DND-41 (cell line): ENCODE data around the gene ILRUN.
A peak's percentile ranks its signal among the peaks of the same experiment; 100 is the strongest.

Experiments used
- ATAC-seq: fragments of 200-7000 bp; cut with Tn5 transposase; 3 replicates; pipeline ENCODE4 v1.9.1; 2021; ENCODE audit warnings: low read depth; ENCODE audit not compliant: insufficient read depth
- DNase-seq: peaks from one replicate; pipeline ENCODE4 v3.0.0-alpha.2; 2020
- H2AFZ ChIP-seq: 2 replicates; pipeline ENCODE4 v1.6.0; 2012; ENCODE audit warnings: low read depth, low read length
- H3K27ac ChIP-seq: 2 replicates; pipeline ENCODE4 v1.5.1; 2012; ENCODE audit warnings: low read length, inconsistent platforms
- H3K27me3 ChIP-seq: fragments of 200-600 bp; sonication (generic); 2 replicates; pipeline ENCODE4 v1.6.0; 2012; ENCODE audit warnings: low read length, mild to moderate bottlenecking, inconsistent platforms; ENCODE audit not compliant: insufficient read depth, poor library complexity
- H3K36me3 ChIP-seq: 2 replicates; pipeline ENCODE4 v1.5.1; 2012; ENCODE audit warnings: low read length, inconsistent platforms; ENCODE audit not compliant: insufficient read depth
- H3K4me1 ChIP-seq: 2 replicates; pipeline ENCODE4 v1.5.1; 2012; ENCODE audit warnings: mild to moderate bottlenecking, low read length; ENCODE audit not compliant: insufficient read depth
- H3K4me2 ChIP-seq: 2 replicates; pipeline ENCODE4 v1.6.0; 2012; ENCODE audit warnings: mild to moderate bottlenecking, moderate library complexity, low read length, inconsistent platforms; ENCODE audit not compliant: insufficient read depth
- H3K4me3 ChIP-seq, 2 experiments: fragments of 200-600 bp in 1 of 2; shearing (Covaris generic) in 1 of 2; 2 replicates each; pipeline ENCODE4 v1.5.1; 2012 to 2016; ENCODE audit warnings: inconsistent platforms in 2 of 2, low read length in 2 of 2, mild to moderate bottlenecking in 2 of 2, low read depth in 1 of 2, moderate library complexity in 1 of 2
- H3K79me2 ChIP-seq: 2 replicates; pipeline ENCODE4 v1.6.0; 2012; ENCODE audit warnings: low read length, inconsistent platforms; ENCODE audit not compliant: insufficient read depth
- H3K9ac ChIP-seq: 2 replicates; pipeline ENCODE4 v1.6.0; 2012; ENCODE audit warnings: low read depth, mild to moderate bottlenecking, inconsistent platforms, low read length, moderate library complexity
- H3K9me3 ChIP-seq: 2 replicates; pipeline ENCODE4 v1.5.1; 2012; ENCODE audit warnings: low read length, moderate library complexity, mild to moderate bottlenecking, inconsistent platforms; ENCODE audit not compliant: insufficient read depth, severe bottlenecking
- H4K20me1 ChIP-seq: 2 replicates; pipeline ENCODE4 v1.6.0; 2012; ENCODE audit warnings: low read length; ENCODE audit not compliant: insufficient read depth
- CTCF ChIP-seq: IDR thresholded peaks from 2 replicates; pipeline ENCODE4 v1.5.1; 2012; ENCODE audit warnings: borderline replicate concordance, low read length, moderate library complexity, mild to moderate bottlenecking; ENCODE audit not compliant: poor library complexity, severe bottlenecking; ENCODE audit errors: extremely low read depth
- EZH2 ChIP-seq: IDR thresholded peaks from 3 replicates; pipeline ENCODE4 v1.6.1; 2012; ENCODE audit warnings: borderline replicate concordance, low read depth, mild to moderate bottlenecking, moderate library complexity, low read length, inconsistent platforms; ENCODE audit not compliant: severe bottlenecking

Gene ILRUN

GRCh38 chr6:34696189-34696738 lies 303 bp downstream of the ILRUN start:
- Histone ChIP-seq H3K27ac (peak overlapping the region; percentile 68), H3K9me3 (no peaks in the 10 kb centered on the region), H3K4me1 (peaks cover 45% of the 10 kb centered on the region), H3K4me3 (peak overlapping the region; percentile 76 to 100), H3K79me2 (peaks cover 56% of the 10 kb centered on the region), H3K36me3 (no peaks in the 10 kb centered on the region; the same call in 1 of the 2 replicates), H3K4me2 (peak overlapping the region; percentile 96), H4K20me1 (peaks cover 24% of the 10 kb centered on the region; the same call in 1 of the 2 replicates), H3K9ac (peak overlapping the region; percentile 93), H3K27me3 (no peaks in the 10 kb centered on the region), H2AFZ (peak overlapping the region; percentile 80)
- no peak for DNase-seq
- peak; percentile 36 for ATAC-seq
- TF ChIP-seq EZH2 (no peak), CTCF (no peak)

- peak overlapping the region; percentile 93 for H3K9ac ChIP-seq
- DNase-seq, result no peak
- peak overlapping the region; percentile 68 for H3K27ac ChIP-seq
- peaks cover 24% of the 10 kb centered on the region; the same call in 1 of the 2 replicates for H4K20me1 ChIP-seq
- TF ChIP-seq CTCF (no peak), EZH2 (no peak)
- peaks cover 61% of the 10 kb centered on the region for H3K79me2 ChIP-seq
- no peaks in the 10 kb centered on the region; the same call in 1 of the 2 replicates for H3K36me3 ChIP-seq
- H3K4me2 ChIP-seq, result peak overlapping the region; percentile 96
- no peaks in the 10 kb centered on the region for H3K9me3 ChIP-seq
- peaks cover 45% of the 10 kb centered on the region for H3K4me1 ChIP-seq
- H3K4me3 ChIP-seq, result peak overlapping the region; percentile 76 to 100
- peak overlapping the region; percentile 80 for H2AFZ ChIP-seq
- ATAC-seq, result no peak
- no peaks in the 10 kb centered on the region for H3K27me3 ChIP-seq
These were observed 808 bp downstream of the ILRUN start for GRCh38 chr6:34695729-34696188.

- Histone ChIP-seq H3K9me3 (no peaks in the 10 kb centered on the region), H4K20me1 (peaks cover 24% of the 10 kb centered on the region; the same call in 1 of the 2 replicates), H2AFZ (no peak overlapping the region), H3K4me2 (peak overlapping the region; percentile 96; the same call in 1 of the 2 replicates), H3K79me2 (peaks cover 93% of the 10 kb centered on the region), H3K27ac (no peak overlapping the region), H3K9ac (no peak overlapping the region), H3K4me1 (peaks cover 39% of the 10 kb centered on the region), H3K27me3 (no peaks in the 10 kb centered on the region), H3K4me3 (no peak overlapping the region), H3K36me3 (peaks cover 8% of the 10 kb centered on the region)
- no peak for DNase-seq
- TF ChIP-seq EZH2 (no peak), CTCF (no peak)
- ATAC-seq, result no peak
These were observed 4.3 kb downstream of the ILRUN start for GRCh38 chr6:34692280-34692679.
